GM12891 (cell line): ENCODE results near the gene SNAPC2.

ENCODE experiments used
- POLR2A ChIP-seq: IDR thresholded peaks from 2 replicates; pipeline ENCODE4 v1.6.1; 2011; ENCODE audit warnings: low read depth, low read length, control low read depth
- SPI1 ChIP-seq: IDR thresholded peaks from 2 replicates; pipeline ENCODE4 v1.6.1; 2011; ENCODE audit warnings: low read depth, low read length, control low read depth

DNA sequence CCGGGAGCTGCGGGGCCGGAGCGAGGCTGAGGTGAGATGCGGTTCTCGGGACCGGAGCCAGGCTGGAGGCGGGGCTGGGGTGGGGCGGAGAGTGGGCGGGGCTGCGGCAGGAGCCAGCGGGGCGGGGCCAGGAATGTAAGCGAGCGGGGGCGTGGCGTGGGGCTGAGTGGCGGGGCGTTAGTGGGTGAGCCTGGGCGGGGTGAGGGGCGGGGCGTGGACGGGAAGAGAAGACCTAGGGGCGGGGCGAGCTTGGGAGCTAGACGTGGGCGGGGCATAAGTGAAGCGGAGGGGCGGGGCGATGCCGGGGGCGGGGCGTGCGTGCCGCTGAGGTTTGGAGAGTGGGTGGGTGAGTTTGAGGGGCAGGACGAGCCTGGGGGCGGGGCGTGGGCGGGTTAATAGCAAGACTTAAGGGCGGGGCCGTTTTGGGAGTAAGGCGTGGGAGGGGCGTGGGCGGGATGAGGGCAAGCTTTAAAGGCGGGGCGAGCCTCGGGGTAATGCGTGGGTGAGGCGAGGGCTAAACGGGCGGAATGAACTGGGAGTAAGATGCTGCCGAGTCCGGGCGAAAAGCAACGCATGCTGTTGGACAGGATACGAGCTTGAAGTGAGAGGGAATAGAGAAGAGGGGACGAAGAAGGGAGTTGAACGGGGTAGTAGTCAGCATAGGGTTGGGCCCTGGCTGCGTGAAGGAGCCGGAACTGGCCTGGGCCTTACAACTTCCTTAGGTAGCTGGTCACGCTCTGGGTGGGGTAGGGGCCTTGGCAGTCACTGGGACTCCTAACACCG, 572 bp downstream of the SNAPC2 start:
- TF ChIP-seq POLR2A (no peak), SPI1 (no peak)
